ENCODE measurements around the gene POR. TPM values are rescaled to one million over a fixed set of nuclear protein-coding genes. Genes with fewer than 3 reads are reported as not detected.

Gene POR
- total RNA-seq, 4 donors from 2014 or later: 66.6 to 244 (median 107) TPM

DNA sequence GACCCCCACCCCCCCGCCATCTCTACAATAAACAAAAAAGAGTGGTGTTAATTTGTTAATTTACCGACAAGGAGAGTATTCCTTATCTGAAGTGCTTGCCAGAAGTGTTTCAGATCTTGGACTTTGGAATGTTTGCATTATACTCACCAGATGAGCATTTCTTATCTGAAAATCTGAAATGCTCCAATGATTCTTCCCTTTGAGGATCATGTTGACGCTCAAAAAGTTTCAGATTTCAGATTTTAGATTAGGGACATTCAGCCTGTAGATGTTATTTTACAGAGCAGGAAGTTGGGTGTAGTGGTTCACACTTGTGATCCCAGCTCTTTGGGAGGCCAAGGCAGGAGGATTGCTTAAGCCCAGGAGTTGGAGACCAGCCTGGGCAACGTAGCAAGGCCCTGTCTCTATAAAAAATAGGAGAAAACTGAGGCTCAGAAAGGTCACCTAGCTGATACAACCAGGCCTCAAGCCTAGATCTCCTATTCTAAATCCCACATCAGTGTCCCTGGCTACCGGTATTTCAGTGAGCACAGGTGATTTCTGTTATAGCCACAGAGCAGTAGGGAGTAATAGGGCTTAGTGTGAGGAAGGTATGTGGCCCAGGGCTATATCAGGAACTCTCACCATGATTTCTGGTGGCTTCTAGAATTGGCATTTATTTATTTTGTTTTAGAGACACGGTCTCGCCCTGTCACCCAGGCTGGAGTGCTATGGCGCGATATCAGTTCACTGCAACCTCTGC, 44.0 kb downstream of the POR start:
- Histone ChIP-seq H3K36me3 (peaks cover 3 to 59% (median 6%) of the 10 kb centered on the region in 3 donors), H3K4me1 (peaks cover 3 to 27% (median 13%) of the 10 kb centered on the region in 4 donors), H3K27ac (no peak overlapping the region), H3K27me3 (no peaks in the 10 kb centered on the region), H3K9me3 (no peaks in the 10 kb centered on the region), H3K4me3 (no peak overlapping the region)
- no peak for DNase-seq (ENCODE audit: low spot score in 2 of 2)
- WGBS, 2 donors: 92% methylated on average over 9 of the region's 9 CpGs
- TF ChIP-seq, protein P1, sequence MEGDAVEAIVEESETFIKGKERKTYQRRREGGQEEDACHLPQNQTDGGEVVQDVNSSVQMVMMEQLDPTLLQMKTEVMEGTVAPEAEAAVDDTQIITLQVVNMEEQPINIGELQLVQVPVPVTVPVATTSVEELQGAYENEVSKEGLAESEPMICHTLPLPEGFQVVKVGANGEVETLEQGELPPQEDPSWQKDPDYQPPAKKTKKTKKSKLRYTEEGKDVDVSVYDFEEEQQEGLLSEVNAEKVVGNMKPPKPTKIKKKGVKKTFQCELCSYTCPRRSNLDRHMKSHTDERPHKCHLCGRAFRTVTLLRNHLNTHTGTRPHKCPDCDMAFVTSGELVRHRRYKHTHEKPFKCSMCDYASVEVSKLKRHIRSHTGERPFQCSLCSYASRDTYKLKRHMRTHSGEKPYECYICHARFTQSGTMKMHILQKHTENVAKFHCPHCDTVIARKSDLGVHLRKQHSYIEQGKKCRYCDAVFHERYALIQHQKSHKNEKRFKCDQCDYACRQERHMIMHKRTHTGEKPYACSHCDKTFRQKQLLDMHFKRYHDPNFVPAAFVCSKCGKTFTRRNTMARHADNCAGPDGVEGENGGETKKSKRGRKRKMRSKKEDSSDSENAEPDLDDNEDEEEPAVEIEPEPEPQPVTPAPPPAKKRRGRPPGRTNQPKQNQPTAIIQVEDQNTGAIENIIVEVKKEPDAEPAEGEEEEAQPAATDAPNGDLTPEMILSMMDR (IDR thresholded peaks at IDR 0.05): no peak
- TF ChIP-seq EP300 (IDR thresholded peaks at IDR 0.05) (no peak), POLR2A (IDR thresholded peaks at IDR 0.05) (no peak)

DNA sequence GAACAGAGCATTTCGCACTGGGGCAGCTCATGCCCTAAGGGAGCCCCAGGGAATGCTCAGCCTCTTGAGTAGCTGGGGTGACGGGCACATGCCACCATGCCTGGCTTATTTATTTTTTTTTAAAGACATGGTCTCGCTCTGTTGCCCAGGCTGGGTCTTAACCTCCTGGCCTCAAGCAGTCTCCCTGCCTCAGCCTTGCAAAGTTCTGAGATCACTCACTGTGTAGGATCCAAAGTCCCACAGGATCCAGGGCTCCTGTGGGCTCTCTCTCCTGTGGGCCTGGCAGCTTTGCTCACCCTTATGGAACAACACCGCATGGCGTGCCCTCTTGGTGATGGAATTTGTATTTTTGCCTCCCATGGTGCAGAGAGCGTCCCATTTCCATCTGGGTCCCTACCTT, 45.4 kb downstream of the POR start:
- H3K27me3 ChIP-seq: no peaks in the 10 kb centered on the region
- DNase-seq (ENCODE audit: low spot score in 2 of 2): no peak
- H3K36me3 ChIP-seq: peaks cover 3 to 53% (median 5%) of the 10 kb centered on the region in 3 donors
- no peak overlapping the region for H3K4me3 ChIP-seq
- no peaks in the 10 kb centered on the region for H3K9me3 ChIP-seq
- TF ChIP-seq POLR2A (IDR thresholded peaks at IDR 0.05) (no peak), EP300 (IDR thresholded peaks at IDR 0.05) (no peak)
- TF ChIP-seq, protein P1 (IDR thresholded peaks at IDR 0.05): no peak
- peaks cover 3 to 33% (median 16%) of the 10 kb centered on the region in 4 donors for H3K4me1 ChIP-seq
- WGBS, 2 donors: 99 to 100% methylated on average over 6 of the region's 6 CpGs
- H3K27ac ChIP-seq: no peak overlapping the region

DNA sequence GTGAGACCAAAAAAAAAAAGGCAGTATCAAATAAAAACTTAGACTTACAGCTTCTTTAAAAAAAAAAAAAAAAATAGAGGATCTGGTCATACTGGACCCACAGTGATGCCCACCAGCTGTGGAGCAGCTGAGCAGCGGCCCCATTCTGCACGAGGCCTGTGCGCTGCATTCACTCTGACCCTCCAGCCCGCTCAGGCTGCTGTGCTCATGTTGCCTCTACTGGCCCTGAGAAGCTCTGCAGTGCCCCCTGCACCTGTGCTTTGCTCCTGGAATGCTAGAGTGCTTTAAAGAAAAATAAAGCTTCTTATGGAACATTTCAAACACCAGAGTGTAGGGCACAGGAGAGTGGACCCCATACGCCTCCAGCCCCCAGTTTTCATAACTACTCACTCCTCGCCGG, 46.3 kb downstream of the POR start:
- Histone ChIP-seq H3K36me3 (peaks cover 0 to 48% (median 0%) of the 10 kb centered on the region in 3 donors), H3K27me3 (no peaks in the 10 kb centered on the region), H3K9me3 (no peaks in the 10 kb centered on the region), H3K4me1 (peaks cover 3 to 41% (median 23%) of the 10 kb centered on the region in 4 donors), H3K4me3 (no peak overlapping the region), H3K27ac (no peak overlapping the region)
- WGBS, 2 donors: 92 to 93% methylated on average over 7 of the region's 7 CpGs
- TF ChIP-seq EP300 (IDR thresholded peaks at IDR 0.05): no peak
- no peak for TF ChIP-seq POLR2A (IDR thresholded peaks at IDR 0.05)
- TF ChIP-seq, protein P1 (IDR thresholded peaks at IDR 0.05): no peak
- no peak for DNase-seq (ENCODE audit: low spot score in 2 of 2)

DNA sequence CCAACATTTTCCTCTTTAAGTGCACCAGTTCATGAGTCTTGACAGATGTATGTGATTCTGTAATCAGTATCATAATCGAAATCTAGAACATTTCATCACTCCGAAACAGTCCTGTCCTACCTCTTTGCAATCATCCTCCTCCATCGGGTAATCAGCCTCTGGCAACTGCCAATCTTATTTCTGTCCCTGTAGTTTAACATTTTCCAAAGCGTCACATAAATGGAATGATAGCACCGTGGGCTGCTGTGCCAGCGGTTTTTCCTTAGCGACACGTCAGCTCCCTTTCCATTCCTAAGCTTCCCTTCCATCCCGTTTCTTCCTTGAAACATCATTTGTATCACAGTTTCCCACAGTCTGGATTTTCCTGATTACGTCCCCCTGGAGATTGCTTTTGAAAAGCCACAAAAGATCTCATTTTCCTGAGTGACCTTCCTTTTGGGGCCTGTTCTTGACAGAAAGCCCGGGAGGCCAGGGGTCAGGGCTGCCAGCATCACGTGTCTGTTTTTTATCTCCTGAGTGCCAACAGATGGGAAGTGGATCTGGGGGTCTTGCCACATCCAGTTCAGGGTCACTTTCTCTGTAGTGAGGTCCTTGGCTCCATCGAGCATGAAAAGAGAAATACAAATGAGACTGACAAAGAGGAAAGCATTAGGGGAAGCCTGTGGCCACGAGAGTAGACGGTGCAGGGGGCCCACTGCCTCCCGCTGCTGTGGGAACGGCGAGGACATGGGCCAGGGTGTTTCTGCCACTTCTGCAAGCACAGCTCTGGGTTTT, 47.8 kb downstream of the POR start:
- Histone ChIP-seq H3K4me3 (no peak overlapping the region), H3K36me3 (peaks cover 0 to 32% (median 0%) of the 10 kb centered on the region in 3 donors), H3K9me3 (no peaks in the 10 kb centered on the region), H3K4me1 (peaks cover 3 to 56% (median 35%) of the 10 kb centered on the region in 4 donors), H3K27ac (peak overlapping the region; percentile 35 to 92 (median 74)), H3K27me3 (no peaks in the 10 kb centered on the region)
- DNase-seq (ENCODE audit: low spot score in 2 of 2): no peak
- 21 to 28% methylated on average over 18 of the region's 18 CpGs for WGBS, 2 donors
- TF ChIP-seq, protein P1 (IDR thresholded peaks at IDR 0.05): no peak
- TF ChIP-seq EP300 (IDR thresholded peaks at IDR 0.05) (peak in 1 of 2 donors; percentile 78), POLR2A (IDR thresholded peaks at IDR 0.05) (no peak)
